Measurements from ENCODE around the gene SCUBE1.

GRCh38 chr22:43147821-43148220, 195.4 kb downstream of the SCUBE1 start:
- TF ChIP-seq CTCF (conservative IDR thresholded peaks at IDR 0.05; ENCODE audit: low read length) (no peak), EZH2phosphoT487 (IDR thresholded peaks at IDR 0.05; ENCODE audit: borderline replicate concordance) (no peak)

Measured in Loucy (cell line).